Keratinocyte (primary cell): ENCODE results near the gene EXOC6B. TPM values are rescaled to one million over a fixed set of nuclear protein-coding genes. Genes with fewer than 3 reads are reported as not detected.

Experiments used
- DNase-seq: peaks from one replicate; pipeline ENCODE4 v3.0.0-alpha.2; 2011; ENCODE audit warnings: low read depth, missing footprints, low spot score
- FAIRE-seq: peaks from 2 replicates; lab custom pipeline; 2011; peaks lifted over from hg19 to GRCh38; lab: Jason Lieb, UNC
- H2AFZ ChIP-seq: 2 replicates; pipeline ENCODE4 v1.6.0; 2012; ENCODE audit warnings: low read length, control low read depth, inconsistent platforms; ENCODE audit not compliant: control insufficient read depth
- H3K27ac ChIP-seq: 2 replicates; pipeline ENCODE4 v1.5.1; 2011; ENCODE audit warnings: low read length; ENCODE audit not compliant: control insufficient read depth, insufficient read depth
- H3K27me3 ChIP-seq: 3 replicates; pipeline ENCODE4 v1.6.0; 2011; ENCODE audit warnings: low read length; ENCODE audit not compliant: control insufficient read depth, insufficient read depth; ENCODE audit errors: extremely low read depth
- H3K36me3 ChIP-seq, 2 experiments: 2 replicates in 1 of 2; 3 replicates in 1 of 2; pipeline ENCODE4 v1.5.1; 2011; ENCODE audit warnings: low read length in 2 of 2, mild to moderate bottlenecking in 1 of 2; ENCODE audit not compliant: control insufficient read depth in 2 of 2, insufficient read depth in 2 of 2; ENCODE audit errors: extremely low read depth in 1 of 2
- H3K4me1 ChIP-seq: 3 replicates; pipeline ENCODE4 v1.5.1; 2011; ENCODE audit warnings: low read length; ENCODE audit not compliant: control insufficient read depth, insufficient read depth; ENCODE audit errors: extremely low read depth
- H3K4me2 ChIP-seq: 3 replicates; pipeline ENCODE4 v1.6.0; 2011; ENCODE audit warnings: low read depth, low read length; ENCODE audit not compliant: control insufficient read depth, insufficient read depth; ENCODE audit errors: extremely low read depth
- H3K4me3 ChIP-seq, 3 experiments: fragments of 200-600 bp in 1 of 3; sonication (generic) in 1 of 3; 2 replicates in 2 of 3; 3 replicates in 1 of 3; pipeline ENCODE4 v1.5.1; 2011 to 2016; ENCODE audit warnings: low read length in 3 of 3, mild to moderate bottlenecking in 3 of 3, control low read depth in 2 of 3, inconsistent platforms in 1 of 3, low read depth in 1 of 3, mixed read lengths in 1 of 3, mixed run types in 1 of 3, moderate library complexity in 1 of 3; ENCODE audit not compliant: control insufficient read depth in 2 of 3, insufficient read depth in 2 of 3; ENCODE audit errors: extremely low read depth in 1 of 3
- H3K79me2 ChIP-seq: 2 replicates; pipeline ENCODE4 v1.6.0; 2012; ENCODE audit warnings: low read length; ENCODE audit not compliant: control insufficient read depth, insufficient read depth
- H3K9ac ChIP-seq: 3 replicates; pipeline ENCODE4 v1.6.0; 2011; ENCODE audit warnings: low read length; ENCODE audit not compliant: control insufficient read depth, insufficient read depth; ENCODE audit errors: extremely low read depth
- H3K9me1 ChIP-seq: 3 replicates; pipeline ENCODE4 v1.6.0; 2011; ENCODE audit warnings: low read length; ENCODE audit not compliant: control insufficient read depth, insufficient read depth; ENCODE audit errors: extremely low read depth
- H3K9me3 ChIP-seq: 2 replicates; pipeline ENCODE4 v1.5.1; 2012; ENCODE audit warnings: low read depth, low read length; ENCODE audit not compliant: control insufficient read depth
- H4K20me1 ChIP-seq: 3 replicates; pipeline ENCODE4 v1.6.0; 2011; ENCODE audit warnings: low read length; ENCODE audit not compliant: control insufficient read depth, insufficient read depth; ENCODE audit errors: extremely low read depth
- CTCF ChIP-seq, 3 experiments: IDR thresholded peaks in 1 of 3; conservative IDR thresholded peaks in 1 of 3; optimal IDR thresholded peaks in 1 of 3; 2 replicates in 2 of 3; 3 replicates in 1 of 3; pipeline versions ENCODE3 to v1.5.1; 2011; ENCODE audit warnings: low read length in 3 of 3, mild to moderate bottlenecking in 3 of 3, moderate library complexity in 2 of 3, control low read depth in 1 of 3, inconsistent platforms in 1 of 3; ENCODE audit not compliant: insufficient read depth in 2 of 3; ENCODE audit errors: extremely low read depth in 1 of 3
- EZH2 ChIP-seq: IDR thresholded peaks from one replicate; pipeline ENCODE4 v1.6.1; 2012; ENCODE audit warnings: inconsistent platforms, mild to moderate bottlenecking, low read length, moderate library complexity
- dilution Hi-C: fragments of 300-500 bp; cut with MboI; formaldehyde crosslinking; loops from one replicate; pipeline ENCODE4 v1.7.0; 2020; ENCODE audit warnings: low sequenced_read_pairs; ENCODE audit not compliant: extremely low pct_ligation_motif_present
- polyA plus RNA-seq, 5 experiments: library from polyadenylated mRNA; depleted of rRNA in 3 of 5; stranded (reverse) in 3 of 5; stranded (forward) in 1 of 5; unstranded in 1 of 5; fragments of >200 nt; gene quantifications; 1 replicate in 1 of 5; 2 replicates in 3 of 5; 3 replicates in 1 of 5; pipeline versions ENCODE4 v1.2.1 to v1.2.3, GENCODE V29; 2011 to 2012; ENCODE audit warnings: missing spikeins in 2 of 5, low read depth in 1 of 5, low replicate concordance in 1 of 5

EXOC6B gene
- polyA plus RNA-seq, 1 donor (not counting 4 experiments of a cell fraction or from before 2014, with no cell fraction given) = 37.3 TPM

GRCh38 chr2:72129681-72130340 is 696.0 kb downstream of the EXOC6B start:
- Histone ChIP-seq H3K36me3 (no peaks in the 10 kb centered on the region), H3K4me1 (peaks cover 12% of the 10 kb centered on the region)

GRCh38 chr2:72128843-72129227 is 697.0 kb downstream of the EXOC6B start:
- H3K9me3 ChIP-seq = no peaks in the 10 kb centered on the region
- no peak for DNase-seq
- no peak overlapping the region for H3K4me3 ChIP-seq
- H3K36me3 ChIP-seq = no peaks in the 10 kb centered on the region
- no peak overlapping the region for H3K27ac ChIP-seq
- H3K27me3 ChIP-seq = no peaks in the 10 kb centered on the region
- dilution Hi-C loops = no loop called here
- no peaks in the 10 kb centered on the region for H3K79me2 ChIP-seq
- H3K9me1 ChIP-seq = no peaks in the 10 kb centered on the region
- H2AFZ ChIP-seq = no peak overlapping the region
- no peak overlapping the region for H3K4me2 ChIP-seq
- no peak overlapping the region for H3K9ac ChIP-seq
- H3K4me1 ChIP-seq = peaks cover 12% of the 10 kb centered on the region
- no peak for TF ChIP-seq CTCF (optimal IDR thresholded peaks at IDR 0.05 in 1 of 3, IDR thresholded peaks at IDR 0.05 in 1 of 3, conservative IDR thresholded peaks at IDR 0.05 in 1 of 3; ENCODE audit: extremely low read depth in 1 of 3, insufficient read depth in 2 of 3, low read length in 3 of 3)
- no peak for TF ChIP-seq EZH2
- no peak for FAIRE-seq
- H4K20me1 ChIP-seq = no peaks in the 10 kb centered on the region

More at GRCh38 chr2:72129681-72130340, 696.0 kb downstream of the EXOC6B start:
- no peaks in the 10 kb centered on the region for H3K9me3 ChIP-seq
- DNase-seq = no peak
- no peak overlapping the region for H2AFZ ChIP-seq
- peak; percentile 46 for FAIRE-seq
- dilution Hi-C loops = no loop called here
- H3K79me2 ChIP-seq = no peaks in the 10 kb centered on the region
- H3K9ac ChIP-seq = no peak overlapping the region
- TF ChIP-seq EZH2 (no peak), CTCF (optimal IDR thresholded peaks at IDR 0.05 in 1 of 3, IDR thresholded peaks at IDR 0.05 in 1 of 3, conservative IDR thresholded peaks at IDR 0.05 in 1 of 3; ENCODE audit: extremely low read depth in 1 of 3, insufficient read depth in 2 of 3, low read length in 3 of 3) (no peak)
- no peaks in the 10 kb centered on the region for H3K9me1 ChIP-seq
- no peak overlapping the region for H3K27ac ChIP-seq
- no peak overlapping the region for H3K4me3 ChIP-seq
- H4K20me1 ChIP-seq = no peaks in the 10 kb centered on the region
- H3K27me3 ChIP-seq = no peaks in the 10 kb centered on the region
- H3K4me2 ChIP-seq = peak overlapping the region; percentile 68
